PFSK-1 (cell line): Measurements from ENCODE around the gene SP6.

ENCODE experiments used
- POLR2AphosphoS5 ChIP-seq: IDR thresholded peaks from 2 replicates; pipeline ENCODE4 v1.6.1; 2012; ENCODE audit warnings: low read depth, mild to moderate bottlenecking, control low read depth, low read length, moderate library complexity
- SIN3A ChIP-seq: IDR thresholded peaks from 2 replicates; pipeline ENCODE4 v1.6.1; 2012; ENCODE audit warnings: mild to moderate bottlenecking, low read length, moderate library complexity, borderline replicate concordance; ENCODE audit not compliant: insufficient read depth
- TF ChIP-seq, protein P1 (sequence below), 2 experiments: IDR thresholded peaks; 2 replicates each; pipeline versions ENCODE4 v1.6.1 to v1.8.0; 2011 to 2012; ENCODE audit warnings: low read depth in 2 of 2, low read length in 2 of 2, control low read depth in 1 of 2, inconsistent platforms in 1 of 2, mild to moderate bottlenecking in 1 of 2, moderate library complexity in 1 of 2; ENCODE audit not compliant: insufficient read depth in 1 of 2

DNA sequence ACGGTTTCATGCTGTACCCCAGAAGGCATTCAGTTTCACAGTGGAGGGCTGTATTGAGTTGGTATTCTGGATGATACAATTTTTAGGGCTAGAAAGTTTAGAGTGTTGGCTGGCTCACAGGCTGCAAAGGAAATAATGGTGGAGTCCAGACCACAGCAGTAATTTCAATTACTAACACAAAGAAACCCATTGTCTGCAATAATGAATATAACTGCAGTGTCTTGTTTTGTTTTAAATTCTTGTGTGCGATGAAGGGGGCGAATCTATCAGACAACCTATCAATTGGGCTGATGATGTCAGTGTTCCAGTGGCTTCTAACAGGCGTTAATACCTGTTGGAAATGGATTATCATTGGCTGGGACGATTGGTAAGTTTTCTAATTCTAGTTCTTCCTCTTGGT lies 46.6 kb upstream of the SP6 start:
- TF ChIP-seq POLR2AphosphoS5 (no peak), SIN3A (no peak)
- TF ChIP-seq, protein P1, sequence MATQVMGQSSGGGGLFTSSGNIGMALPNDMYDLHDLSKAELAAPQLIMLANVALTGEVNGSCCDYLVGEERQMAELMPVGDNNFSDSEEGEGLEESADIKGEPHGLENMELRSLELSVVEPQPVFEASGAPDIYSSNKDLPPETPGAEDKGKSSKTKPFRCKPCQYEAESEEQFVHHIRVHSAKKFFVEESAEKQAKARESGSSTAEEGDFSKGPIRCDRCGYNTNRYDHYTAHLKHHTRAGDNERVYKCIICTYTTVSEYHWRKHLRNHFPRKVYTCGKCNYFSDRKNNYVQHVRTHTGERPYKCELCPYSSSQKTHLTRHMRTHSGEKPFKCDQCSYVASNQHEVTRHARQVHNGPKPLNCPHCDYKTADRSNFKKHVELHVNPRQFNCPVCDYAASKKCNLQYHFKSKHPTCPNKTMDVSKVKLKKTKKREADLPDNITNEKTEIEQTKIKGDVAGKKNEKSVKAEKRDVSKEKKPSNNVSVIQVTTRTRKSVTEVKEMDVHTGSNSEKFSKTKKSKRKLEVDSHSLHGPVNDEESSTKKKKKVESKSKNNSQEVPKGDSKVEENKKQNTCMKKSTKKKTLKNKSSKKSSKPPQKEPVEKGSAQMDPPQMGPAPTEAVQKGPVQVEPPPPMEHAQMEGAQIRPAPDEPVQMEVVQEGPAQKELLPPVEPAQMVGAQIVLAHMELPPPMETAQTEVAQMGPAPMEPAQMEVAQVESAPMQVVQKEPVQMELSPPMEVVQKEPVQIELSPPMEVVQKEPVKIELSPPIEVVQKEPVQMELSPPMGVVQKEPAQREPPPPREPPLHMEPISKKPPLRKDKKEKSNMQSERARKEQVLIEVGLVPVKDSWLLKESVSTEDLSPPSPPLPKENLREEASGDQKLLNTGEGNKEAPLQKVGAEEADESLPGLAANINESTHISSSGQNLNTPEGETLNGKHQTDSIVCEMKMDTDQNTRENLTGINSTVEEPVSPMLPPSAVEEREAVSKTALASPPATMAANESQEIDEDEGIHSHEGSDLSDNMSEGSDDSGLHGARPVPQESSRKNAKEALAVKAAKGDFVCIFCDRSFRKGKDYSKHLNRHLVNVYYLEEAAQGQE (IDR thresholded peaks at IDR 0.05; ENCODE audit: insufficient read depth in 1 of 2, low read depth in 2 of 2, low read length in 2 of 2): no peak
